ENCODE results near the gene NPAS3. TPM values are rescaled to one million over a fixed set of nuclear protein-coding genes. Genes with fewer than 3 reads are reported as not detected.
A peak's percentile ranks its signal among the peaks of the same experiment; 100 is the strongest.

The NPAS3 gene
- total RNA-seq, 1 experiment from 2014 or later: 0.36 TPM

DNA sequence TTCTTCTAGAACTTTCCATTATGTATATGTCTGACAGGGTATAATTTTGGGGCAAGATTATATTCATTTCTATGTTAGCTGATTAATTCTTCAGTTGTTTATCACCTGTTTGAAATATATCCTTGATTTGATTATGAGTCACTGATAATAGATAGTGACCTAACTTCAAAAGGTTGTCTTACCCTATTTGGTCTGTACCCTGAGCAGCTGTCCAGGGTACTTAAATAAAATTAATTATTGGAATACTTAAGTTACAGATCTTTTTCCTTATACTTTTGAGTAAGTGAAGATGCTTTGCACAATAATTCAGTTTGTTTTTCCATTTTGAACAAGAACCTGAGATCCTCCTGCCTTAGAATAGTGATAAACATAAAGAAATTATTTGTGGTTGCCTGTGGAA, 13.2 kb upstream of the NPAS3 start:
- DNase-seq (no peak), ATAC-seq (no peak)
- no peak for TF ChIP-seq EZH2phosphoT487 (IDR thresholded peaks at IDR 0.05; ENCODE audit: borderline replicate concordance, low read length)
- TF ChIP-seq, protein P1, sequence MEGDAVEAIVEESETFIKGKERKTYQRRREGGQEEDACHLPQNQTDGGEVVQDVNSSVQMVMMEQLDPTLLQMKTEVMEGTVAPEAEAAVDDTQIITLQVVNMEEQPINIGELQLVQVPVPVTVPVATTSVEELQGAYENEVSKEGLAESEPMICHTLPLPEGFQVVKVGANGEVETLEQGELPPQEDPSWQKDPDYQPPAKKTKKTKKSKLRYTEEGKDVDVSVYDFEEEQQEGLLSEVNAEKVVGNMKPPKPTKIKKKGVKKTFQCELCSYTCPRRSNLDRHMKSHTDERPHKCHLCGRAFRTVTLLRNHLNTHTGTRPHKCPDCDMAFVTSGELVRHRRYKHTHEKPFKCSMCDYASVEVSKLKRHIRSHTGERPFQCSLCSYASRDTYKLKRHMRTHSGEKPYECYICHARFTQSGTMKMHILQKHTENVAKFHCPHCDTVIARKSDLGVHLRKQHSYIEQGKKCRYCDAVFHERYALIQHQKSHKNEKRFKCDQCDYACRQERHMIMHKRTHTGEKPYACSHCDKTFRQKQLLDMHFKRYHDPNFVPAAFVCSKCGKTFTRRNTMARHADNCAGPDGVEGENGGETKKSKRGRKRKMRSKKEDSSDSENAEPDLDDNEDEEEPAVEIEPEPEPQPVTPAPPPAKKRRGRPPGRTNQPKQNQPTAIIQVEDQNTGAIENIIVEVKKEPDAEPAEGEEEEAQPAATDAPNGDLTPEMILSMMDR (conservative IDR thresholded peaks at IDR 0.05; ENCODE audit: low read depth, low read length): no peak
- no peak for TF ChIP-seq EZH2 (IDR thresholded peaks at IDR 0.05; ENCODE audit: low read length, unreplicated experiment)
- ChIA-PET CTCF (no interaction called here), POLR2A (ENCODE audit: unreplicated experiment) (no interaction called here)
- no TSS peak for BruUV-seq (replicated peaks)
- H3F3A ChIP-seq (ENCODE audit: low read length, unreplicated experiment): no peaks in the 10 kb centered on the region
- H4K20me1 ChIP-seq (ENCODE audit: low read length): no peaks in the 10 kb centered on the region
- H3K4me3 ChIP-seq (ENCODE audit: low read length): no peak overlapping the region
- no peaks in the 10 kb centered on the region for H3K9me3 ChIP-seq (ENCODE audit: low read length)
- H2AFZ ChIP-seq (ENCODE audit: low read length): no peak overlapping the region
- no peaks in the 10 kb centered on the region for H3K9me2 ChIP-seq (replicated peaks; ENCODE audit: low read length)
- intact Hi-C loops (cut with micrococcal nuclease): no loop called here
- H3K36me3 ChIP-seq (ENCODE audit: low read depth, low read length): no peaks in the 10 kb centered on the region
- H3K27me3 ChIP-seq (ENCODE audit: low read length): no peaks in the 10 kb centered on the region
- no peak overlapping the region for H3K9ac ChIP-seq (ENCODE audit: low read length)
- H3K4me1 ChIP-seq (ENCODE audit: insufficient read depth, low read length): no peaks in the 10 kb centered on the region
- no peak overlapping the region for H3K27ac ChIP-seq (ENCODE audit: low read length)
- H3K4me2 ChIP-seq (ENCODE audit: low read length): no peak overlapping the region
- no peaks in the 10 kb centered on the region for H3K79me2 ChIP-seq (ENCODE audit: low read length)

DNA sequence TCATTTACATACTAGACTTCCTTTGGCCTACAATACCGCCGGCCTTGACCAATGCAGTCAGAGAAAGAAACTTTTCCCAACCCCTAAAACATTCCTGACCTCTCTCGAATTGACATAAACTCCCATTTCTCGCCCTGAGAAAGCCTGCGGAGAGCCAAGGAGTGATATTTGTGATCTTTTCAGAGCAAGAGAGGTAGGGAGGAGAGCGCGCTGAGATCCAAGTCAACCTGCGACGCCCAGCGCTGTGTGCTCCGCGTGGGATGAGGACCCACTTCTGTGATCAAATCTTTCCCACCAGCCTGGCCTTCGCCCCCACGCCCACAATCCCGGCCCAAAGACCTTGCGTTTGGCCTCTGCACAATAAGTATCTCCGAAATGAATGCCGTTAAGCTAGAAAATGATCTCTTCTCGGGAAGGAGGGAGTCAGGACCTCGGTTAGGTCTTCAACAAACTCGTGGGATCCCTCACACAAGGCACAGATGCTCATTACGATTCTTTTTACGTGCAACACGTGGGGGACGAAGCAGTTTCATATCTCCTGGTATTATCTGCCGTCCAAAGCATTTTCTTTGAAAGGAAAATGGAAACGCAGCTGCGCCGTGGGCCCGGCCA, 6.3 kb upstream of the NPAS3 start:
- no peak for ATAC-seq
- Histone ChIP-seq H3K4me2 (ENCODE audit: low read length) (no peak overlapping the region), H3K4me3 (ENCODE audit: low read length) (no peak overlapping the region), H3K9me2 (replicated peaks; ENCODE audit: low read length) (no peaks in the 10 kb centered on the region), H4K20me1 (ENCODE audit: low read length) (no peaks in the 10 kb centered on the region), H3K79me2 (ENCODE audit: low read length) (no peaks in the 10 kb centered on the region), H3K36me3 (ENCODE audit: low read depth, low read length) (no peaks in the 10 kb centered on the region), H3K9ac (ENCODE audit: low read length) (no peak overlapping the region), H3K27ac (ENCODE audit: low read length) (no peak overlapping the region), H3K4me1 (ENCODE audit: insufficient read depth, low read length) (0 out of 2 replicates have a peak, but pooled peaks cover 4% of the 10 kb centered on the region), H3K27me3 (ENCODE audit: low read length) (peaks cover 47% of the 10 kb centered on the region), H2AFZ (ENCODE audit: low read length) (no peak overlapping the region), H3K9me3 (ENCODE audit: low read length) (no peaks in the 10 kb centered on the region), H3F3A (ENCODE audit: low read length, unreplicated experiment) (no peaks in the 10 kb centered on the region)
- TF ChIP-seq EZH2 (IDR thresholded peaks at IDR 0.05; ENCODE audit: low read length, unreplicated experiment): no peak
- TF ChIP-seq, protein P1 (conservative IDR thresholded peaks at IDR 0.05; ENCODE audit: low read depth, low read length): no peak
- no peak for TF ChIP-seq EZH2phosphoT487 (IDR thresholded peaks at IDR 0.05; ENCODE audit: borderline replicate concordance, low read length)
- ChIA-PET POLR2A (ENCODE audit: unreplicated experiment) (no interaction called here), CTCF (no interaction called here)
- no TSS peak for BruUV-seq (replicated peaks)
- no peak for DNase-seq
- intact Hi-C loops (cut with micrococcal nuclease): loop anchor here (5.0 to 10.0 kb wide), 3 partner anchors 220 to 502 kb away; no protein-coding TSS in a partner anchor

DNA sequence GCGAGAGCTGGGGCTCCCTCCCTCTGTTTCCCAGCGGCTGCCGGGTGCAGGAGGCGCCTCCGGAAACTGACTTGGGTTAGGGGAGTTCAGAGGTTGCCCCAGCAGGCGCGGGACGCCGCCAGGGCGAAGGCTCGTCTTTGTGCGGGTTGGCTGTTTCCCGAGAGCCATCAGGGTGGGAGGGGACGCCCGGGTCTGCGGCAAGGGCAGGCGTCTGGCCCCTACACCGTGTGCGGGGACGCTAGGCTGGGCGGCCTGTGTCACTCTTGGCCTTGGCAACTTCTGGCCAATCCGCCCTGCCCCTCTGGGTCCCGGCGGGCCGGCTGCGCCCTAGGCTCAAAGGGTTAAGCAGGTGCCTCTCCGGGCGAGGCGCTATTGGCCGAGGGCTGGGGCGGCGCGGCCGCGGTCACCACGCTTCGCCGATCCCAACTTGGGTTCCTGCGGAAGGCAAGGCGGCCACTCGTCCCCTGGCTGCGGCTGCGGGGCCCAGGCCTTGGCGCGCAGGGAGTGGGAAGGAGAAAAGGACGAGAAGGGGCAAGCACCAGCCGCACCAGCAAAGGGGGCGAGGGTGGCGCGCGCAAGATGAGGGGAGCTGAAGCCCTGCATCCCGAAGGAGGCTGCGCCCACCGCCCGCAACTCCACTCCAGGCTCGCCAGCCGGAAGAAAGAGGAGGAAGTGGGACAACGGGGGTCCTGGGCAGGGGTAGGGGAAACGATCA, 5.6 kb upstream of the NPAS3 start:
- ATAC-seq (no peak), DNase-seq (no peak)
- ChIA-PET POLR2A (ENCODE audit: unreplicated experiment) (no interaction called here), CTCF (no interaction called here)
- Histone ChIP-seq H3F3A (ENCODE audit: low read length, unreplicated experiment) (no peaks in the 10 kb centered on the region), H4K20me1 (ENCODE audit: low read length) (no peaks in the 10 kb centered on the region), H3K79me2 (ENCODE audit: low read length) (no peaks in the 10 kb centered on the region), H3K4me2 (ENCODE audit: low read length) (peak overlapping the region; percentile 90), H2AFZ (ENCODE audit: low read length) (peak overlapping the region; percentile 81), H3K9me3 (ENCODE audit: low read length) (no peaks in the 10 kb centered on the region), H3K9ac (ENCODE audit: low read length) (no peak overlapping the region), H3K27me3 (ENCODE audit: low read length) (peaks cover 50% of the 10 kb centered on the region), H3K27ac (ENCODE audit: low read length) (no peak overlapping the region), H3K36me3 (ENCODE audit: low read depth, low read length) (no peaks in the 10 kb centered on the region), H3K4me3 (ENCODE audit: low read length) (peak overlapping the region; percentile 73; the same call in 1 of the 2 replicates), H3K9me2 (replicated peaks; ENCODE audit: low read length) (no peaks in the 10 kb centered on the region), H3K4me1 (ENCODE audit: insufficient read depth, low read length) (0 out of 2 replicates have a peak, but pooled peaks cover 4% of the 10 kb centered on the region)
- no TSS peak for BruUV-seq (replicated peaks)
- intact Hi-C loops (cut with micrococcal nuclease): loop anchor here (5.0 to 10.0 kb wide), 3 partner anchors 221 to 502 kb away; no protein-coding TSS in a partner anchor
- TF ChIP-seq EZH2 (IDR thresholded peaks at IDR 0.05; ENCODE audit: low read length, unreplicated experiment): no peak
- no peak for TF ChIP-seq EZH2phosphoT487 (IDR thresholded peaks at IDR 0.05; ENCODE audit: borderline replicate concordance, low read length)
- TF ChIP-seq, protein P1 (conservative IDR thresholded peaks at IDR 0.05; ENCODE audit: low read depth, low read length): no peak

Data from PC-3 (cell line).